CD4-positive, alpha-beta T cell (primary cell): ENCODE measurements around the gene NYNRIN. TPM values are rescaled to one million over a fixed set of nuclear protein-coding genes. Genes with fewer than 3 reads are reported as not detected.

ENCODE experiments used
- ATAC-seq: fragments of 200-7000 bp; cut with Tn5 transposase; one replicate; pipeline ENCODE4 v1.10.0; 2022; ENCODE audit warnings: mild to moderate bottlenecking; ENCODE audit not compliant: poor library complexity
- CTCF ChIA-PET: fragments of 350-600 bp; sonication (Branson Sonifier 250); formaldehyde crosslinking; loops from one replicate; lab custom pipeline; 2021; ENCODE audit warnings: antibody characterized with exemption, inconsistent platforms; lab: Charles Lee
- POLR2A ChIA-PET: fragments of 350-600 bp; sonication (Branson Sonifier 250); formaldehyde crosslinking; loops from one replicate; lab custom pipeline; 2021; ENCODE audit warnings: antibody characterized with exemption, inconsistent platforms; lab: Charles Lee
- DNase-seq, 14 experiments: peaks; one replicate each; pipeline ENCODE4 v3.0.0-alpha.2; 2013 to 2020; ENCODE audit warnings: mixed read lengths in 2 of 14
- H3K27ac ChIP-seq, 2 donors: one replicate each; pipeline versions ENCODE4 v1.5.1 to v1.7.0; 2013; ENCODE audit warnings: low read length in 2 of 2, low read depth in 1 of 2, mild to moderate bottlenecking in 1 of 2
- H3K27me3 ChIP-seq, 2 experiments: 1 replicate in 1 of 2; 2 replicates in 1 of 2; pipeline versions ENCODE4 v1.6.1 to v1.7.0; 2013; ENCODE audit warnings: low read length in 2 of 2, control low read depth in 1 of 2, mild to moderate bottlenecking in 1 of 2, moderate library complexity in 1 of 2; ENCODE audit not compliant: insufficient read depth in 2 of 2, control insufficient read depth in 1 of 2
- H3K36me3 ChIP-seq: one replicate; pipeline ENCODE4 v1.6.1; 2013; ENCODE audit warnings: low read length, control low read depth; ENCODE audit not compliant: insufficient read depth
- H3K4me1 ChIP-seq: one replicate; pipeline ENCODE4 v1.6.1; 2013; ENCODE audit warnings: low read length, control low read depth; ENCODE audit not compliant: insufficient read depth
- H3K4me3 ChIP-seq: one replicate; pipeline ENCODE4 v1.5.1; 2013; ENCODE audit warnings: mild to moderate bottlenecking, low read length, moderate library complexity
- H3K9me3 ChIP-seq, 2 experiments: 1 replicate in 1 of 2; 2 replicates in 1 of 2; pipeline versions ENCODE4 v1.6.1 to v1.7.0; 2013; ENCODE audit warnings: low read length in 2 of 2, mild to moderate bottlenecking in 2 of 2, control low read depth in 1 of 2, moderate library complexity in 1 of 2; ENCODE audit not compliant: control insufficient read depth in 1 of 2, insufficient read depth in 1 of 2
- H3K27ac Mint-ChIP-seq: one replicate; pipeline ENCODE4 v1.8.0; 2020; ENCODE audit warnings: mixed read lengths
- H3K27me3 Mint-ChIP-seq: one replicate; pipeline ENCODE4 v1.8.0; 2021; ENCODE audit warnings: mixed read lengths
- H3K36me3 Mint-ChIP-seq: one replicate; pipeline ENCODE4 v1.8.0; 2021; ENCODE audit warnings: low read depth, mixed read lengths
- H3K4me1 Mint-ChIP-seq: one replicate; pipeline ENCODE4 v1.8.0; 2021; ENCODE audit warnings: low read depth, mixed read lengths
- H3K4me3 Mint-ChIP-seq: one replicate; pipeline ENCODE4 v1.8.0; 2020; ENCODE audit warnings: mild to moderate bottlenecking, mixed read lengths
- H3K9me3 Mint-ChIP-seq: one replicate; pipeline ENCODE4 v1.8.0; 2020; ENCODE audit warnings: mixed read lengths
- intact Hi-C, 2 experiments: fragments of 100-400 bp; cut with DNase I in 1 of 2; cut with micrococcal nuclease in 1 of 2; formaldehyde crosslinking; loops; one replicate each; pipeline versions ENCODE4 v1.15.1 to v1.9.0; 2023 to 2025; cut with DNase I, micrococcal nuclease
- total RNA-seq, 174 experiments: library from RNA in 2 of 174; stranded (reverse) in 2 of 174; gene quantifications; one replicate each; pipeline ENCODE4 v1.2.3 and lab custom pipeline; 2021 to 2026
- TF ChIP-seq, protein P1 (sequence below): fragments of 200-600 bp; IDR thresholded peaks from one replicate; pipeline ENCODE4 v1.8.0; 2022; ENCODE audit warnings: antibody characterized with exemption, mild to moderate bottlenecking

NYNRIN gene
- total RNA-seq, 2 experiments from 2014 or later: 0.08 to 0.25 TPM

DNA sequence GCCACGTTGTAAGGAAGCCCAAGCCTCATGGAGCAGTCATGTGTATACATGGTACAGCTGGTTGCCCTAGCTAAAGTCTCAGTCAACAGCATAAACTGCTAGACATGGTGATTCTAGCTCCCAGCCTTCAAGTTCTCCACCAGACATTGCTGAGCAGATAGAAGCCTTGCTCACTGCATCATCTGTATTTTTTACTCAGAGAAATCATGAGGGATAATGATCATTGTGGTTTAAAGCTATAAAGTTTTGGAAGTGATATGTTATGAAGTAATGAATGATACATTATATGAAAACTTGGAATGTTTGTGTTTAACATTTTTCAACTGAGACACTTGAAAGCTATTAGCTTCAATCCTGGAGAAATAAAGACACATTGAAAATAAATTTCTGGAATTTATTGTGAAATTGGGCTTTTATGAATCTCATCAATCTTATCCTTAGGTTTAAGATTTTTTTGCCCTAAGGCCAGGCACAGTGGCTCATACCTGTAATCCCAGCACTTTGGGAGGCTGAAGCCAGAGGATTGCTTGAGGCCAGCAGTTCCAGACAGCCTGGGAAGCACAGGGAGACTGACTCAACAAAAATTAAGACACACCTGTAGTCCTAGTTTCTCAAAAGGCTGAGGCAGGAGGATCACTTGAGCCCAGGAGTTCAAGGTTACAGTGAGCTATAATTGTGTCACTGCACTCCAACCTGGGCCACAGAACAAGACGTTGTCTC is 36.4 kb upstream of the NYNRIN start:
- Mint-ChIP-seq H3K27me3 (peaks cover 60% of the 10 kb centered on the region), H3K4me1 (peaks cover 18% of the 10 kb centered on the region), H3K9me3 (no peaks in the 10 kb centered on the region), H3K4me3 (no peak overlapping the region), H3K36me3 (no peaks in the 10 kb centered on the region), H3K27ac (no peak overlapping the region)
- ChIA-PET POLR2A (no interaction called here), CTCF (interaction anchor here (2.0 kb wide), 1 partner anchor 29 kb away, joined by 7 read pairs; no protein-coding TSS in a partner anchor)
- Histone ChIP-seq H3K36me3 (no peaks in the 10 kb centered on the region), H3K27ac (no peak overlapping the region), H3K4me1 (peaks cover 20% of the 10 kb centered on the region), H3K4me3 (no peak overlapping the region), H3K27me3 (peaks cover 42 to 43% of the 10 kb centered on the region in 2 experiments), H3K9me3 (peaks cover 0 to 12% of the 10 kb centered on the region in 2 experiments)
- intact Hi-C loops: no loop called here
- TF ChIP-seq, protein P1, sequence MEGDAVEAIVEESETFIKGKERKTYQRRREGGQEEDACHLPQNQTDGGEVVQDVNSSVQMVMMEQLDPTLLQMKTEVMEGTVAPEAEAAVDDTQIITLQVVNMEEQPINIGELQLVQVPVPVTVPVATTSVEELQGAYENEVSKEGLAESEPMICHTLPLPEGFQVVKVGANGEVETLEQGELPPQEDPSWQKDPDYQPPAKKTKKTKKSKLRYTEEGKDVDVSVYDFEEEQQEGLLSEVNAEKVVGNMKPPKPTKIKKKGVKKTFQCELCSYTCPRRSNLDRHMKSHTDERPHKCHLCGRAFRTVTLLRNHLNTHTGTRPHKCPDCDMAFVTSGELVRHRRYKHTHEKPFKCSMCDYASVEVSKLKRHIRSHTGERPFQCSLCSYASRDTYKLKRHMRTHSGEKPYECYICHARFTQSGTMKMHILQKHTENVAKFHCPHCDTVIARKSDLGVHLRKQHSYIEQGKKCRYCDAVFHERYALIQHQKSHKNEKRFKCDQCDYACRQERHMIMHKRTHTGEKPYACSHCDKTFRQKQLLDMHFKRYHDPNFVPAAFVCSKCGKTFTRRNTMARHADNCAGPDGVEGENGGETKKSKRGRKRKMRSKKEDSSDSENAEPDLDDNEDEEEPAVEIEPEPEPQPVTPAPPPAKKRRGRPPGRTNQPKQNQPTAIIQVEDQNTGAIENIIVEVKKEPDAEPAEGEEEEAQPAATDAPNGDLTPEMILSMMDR: no peak
- ATAC-seq: no peak
- DNase-seq: no peak

DNA sequence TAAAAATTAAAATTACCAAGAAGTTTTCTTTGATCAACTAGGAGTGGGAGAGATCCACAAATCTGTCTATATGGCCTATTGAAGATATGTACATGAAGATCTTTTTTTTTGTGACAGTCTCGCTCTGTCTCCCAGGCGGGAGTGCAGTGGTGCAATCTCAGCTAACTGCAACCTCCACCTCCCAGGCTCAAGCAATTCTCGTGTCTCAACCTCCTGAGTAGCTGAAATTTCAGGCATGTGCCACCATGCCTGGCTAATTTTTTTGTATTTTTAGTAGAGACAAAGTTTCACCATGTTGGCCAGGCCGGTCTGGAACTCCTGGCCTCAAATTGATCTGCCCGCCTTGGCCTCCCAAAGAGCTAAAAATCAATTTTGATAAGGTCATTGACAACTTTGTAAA is 35.4 kb upstream of the NYNRIN start:
- H3K36me3 Mint-ChIP-seq: no peaks in the 10 kb centered on the region
- intact Hi-C loops: no loop called here

DNA sequence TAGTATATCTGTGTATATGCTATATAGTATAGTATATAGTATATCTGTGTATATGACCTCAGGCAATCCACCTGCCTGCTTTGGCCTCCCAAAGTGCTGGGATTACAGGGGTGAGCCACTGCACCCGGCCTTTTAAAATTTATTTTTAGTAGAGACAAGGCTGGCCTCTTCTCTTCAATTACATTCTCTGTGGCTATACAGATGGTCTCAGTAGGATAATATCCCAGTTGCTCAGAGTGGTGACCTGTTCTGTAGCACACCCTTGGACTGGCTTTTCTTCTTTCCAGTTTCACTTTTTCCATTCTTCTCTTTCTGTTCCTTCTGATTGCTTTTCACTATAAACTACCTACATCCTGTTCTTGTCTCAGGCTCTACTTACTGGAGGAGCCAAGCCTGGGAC is 34.0 kb upstream of the NYNRIN start:
- H3K27me3 ChIP-seq: peaks cover 60 to 61% of the 10 kb centered on the region in 2 experiments
- ChIA-PET CTCF (interaction anchor here (1.5 to 2.1 kb wide), 2 partner anchors 62 to 67 kb away, joined by 7 to 25 read pairs; no protein-coding TSS in a partner anchor), POLR2A (interaction anchor here (2.0 kb wide), 1 partner anchor 66 kb away, joined by 14 read pairs; the partner anchor contains the start of genes CBLN3 and KHNYN)
- Mint-ChIP-seq H3K9me3 (no peaks in the 10 kb centered on the region), H3K4me1 (peaks cover 30% of the 10 kb centered on the region), H3K4me3 (no peak overlapping the region), H3K36me3 (no peaks in the 10 kb centered on the region), H3K27ac (no peak overlapping the region), H3K27me3 (peaks cover 71% of the 10 kb centered on the region)
- H3K27ac ChIP-seq: no peak overlapping the region
- TF ChIP-seq, protein P1: no peak
- DNase-seq (no peak), ATAC-seq (no peak)
- H3K4me1 ChIP-seq: peaks cover 39% of the 10 kb centered on the region
- no peak overlapping the region for H3K4me3 ChIP-seq
- H3K36me3 ChIP-seq: no peaks in the 10 kb centered on the region
- intact Hi-C loops: loop anchor here in 1 of 2 experiments (1.0 kb wide), 1 partner anchor 71 kb away; no protein-coding TSS in a partner anchor
- H3K9me3 ChIP-seq: peaks cover 0 to 27% of the 10 kb centered on the region in 2 experiments

More for the DNA sequence above, 35.4 kb upstream of the NYNRIN start:
- Histone ChIP-seq H3K36me3 (no peaks in the 10 kb centered on the region), H3K9me3 (peaks cover 0 to 22% of the 10 kb centered on the region in 2 experiments), H3K4me1 (peaks cover 30% of the 10 kb centered on the region), H3K27ac (no peak overlapping the region), H3K27me3 (peaks cover 51 to 52% of the 10 kb centered on the region in 2 experiments), H3K4me3 (no peak overlapping the region)
- DNase-seq (no peak), ATAC-seq (no peak)
- H3K27me3 Mint-ChIP-seq: peaks cover 68% of the 10 kb centered on the region
- H3K27ac Mint-ChIP-seq: no peak overlapping the region
- CTCF ChIA-PET: interaction anchor here (2.0 kb wide), 1 partner anchor 30 kb away, joined by 7 read pairs; no protein-coding TSS in a partner anchor
- POLR2A ChIA-PET: no interaction called here
- peaks cover 25% of the 10 kb centered on the region for H3K4me1 Mint-ChIP-seq
- H3K4me3 Mint-ChIP-seq: no peak overlapping the region
- no peaks in the 10 kb centered on the region for H3K9me3 Mint-ChIP-seq
- TF ChIP-seq, protein P1: no peak
